ENCODE measurements around the gene CCDC74B.
"Not testable (repeated sequence)": the region's sequence is repeated elsewhere in the genome, so short reads cannot be mapped to it uniquely, and the experiment has no call there.

DNA sequence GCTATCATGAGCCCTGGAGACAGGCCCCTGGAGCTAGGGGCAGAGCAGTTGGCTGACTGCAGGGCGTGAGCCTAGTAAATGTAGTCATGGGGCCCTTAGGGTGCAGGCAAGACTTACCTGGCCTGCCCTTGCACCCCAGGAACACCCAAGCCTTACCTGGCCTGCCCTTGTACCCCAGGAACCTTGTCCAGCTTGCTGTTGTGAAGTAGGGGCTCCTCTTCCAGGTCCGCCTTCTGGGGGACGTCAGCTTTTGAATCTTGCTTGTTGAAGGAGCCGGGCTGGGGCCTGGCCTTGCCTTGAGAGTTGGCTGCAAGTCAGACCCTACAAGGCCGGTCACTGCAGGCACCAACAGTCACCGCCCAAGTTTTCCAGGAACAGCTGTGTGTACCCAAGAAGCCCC lies 3.9 kb downstream of the CCDC74B start:
- TF ChIP-seq, protein P1, sequence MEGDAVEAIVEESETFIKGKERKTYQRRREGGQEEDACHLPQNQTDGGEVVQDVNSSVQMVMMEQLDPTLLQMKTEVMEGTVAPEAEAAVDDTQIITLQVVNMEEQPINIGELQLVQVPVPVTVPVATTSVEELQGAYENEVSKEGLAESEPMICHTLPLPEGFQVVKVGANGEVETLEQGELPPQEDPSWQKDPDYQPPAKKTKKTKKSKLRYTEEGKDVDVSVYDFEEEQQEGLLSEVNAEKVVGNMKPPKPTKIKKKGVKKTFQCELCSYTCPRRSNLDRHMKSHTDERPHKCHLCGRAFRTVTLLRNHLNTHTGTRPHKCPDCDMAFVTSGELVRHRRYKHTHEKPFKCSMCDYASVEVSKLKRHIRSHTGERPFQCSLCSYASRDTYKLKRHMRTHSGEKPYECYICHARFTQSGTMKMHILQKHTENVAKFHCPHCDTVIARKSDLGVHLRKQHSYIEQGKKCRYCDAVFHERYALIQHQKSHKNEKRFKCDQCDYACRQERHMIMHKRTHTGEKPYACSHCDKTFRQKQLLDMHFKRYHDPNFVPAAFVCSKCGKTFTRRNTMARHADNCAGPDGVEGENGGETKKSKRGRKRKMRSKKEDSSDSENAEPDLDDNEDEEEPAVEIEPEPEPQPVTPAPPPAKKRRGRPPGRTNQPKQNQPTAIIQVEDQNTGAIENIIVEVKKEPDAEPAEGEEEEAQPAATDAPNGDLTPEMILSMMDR (IDR thresholded peaks at IDR 0.05; ENCODE audit: low read depth, low read length, missing input control) = not testable (repeated sequence)
- not testable (repeated sequence) for TF ChIP-seq GABPA (IDR thresholded peaks at IDR 0.05 in 1 of 2, conservative IDR thresholded peaks at IDR 0.05 in 1 of 2); MAX (IDR thresholded peaks at IDR 0.05)
